ENCODE measurements around the gene AHNAK2. TPM values are rescaled to one million over a fixed set of nuclear protein-coding genes. Genes with fewer than 3 reads are reported as not detected.

Gene AHNAK2
- total and polyA plus RNA-seq, 2 donors from 2014 or later: 1.1 to 72.0 TPM

- no peaks in the 10 kb centered on the region for H3K9me3 ChIP-seq (ENCODE audit: control insufficient read depth in 2 of 3, insufficient read depth in 1 of 3, low read length in 3 of 3)
- H3K27ac ChIP-seq (ENCODE audit: low read depth in 2 of 2, low read length in 2 of 2): no peak overlapping the region
- DNase-seq: no peak
- H3K36me3 ChIP-seq (ENCODE audit: control insufficient read depth in 2 of 3, insufficient read depth in 3 of 3, low read length in 3 of 3): no peaks in the 10 kb centered on the region
- H3K4me1 ChIP-seq (ENCODE audit: control insufficient read depth in 2 of 3, insufficient read depth in 2 of 3, low read depth in 1 of 3, low read length in 3 of 3): peaks cover 0 to 2% (median 0%) of the 10 kb centered on the region in 3 donors
- no peak overlapping the region for H3K4me3 ChIP-seq (ENCODE audit: low read length in 3 of 3)
- no peaks in the 10 kb centered on the region for H3K27me3 ChIP-seq (ENCODE audit: control insufficient read depth, insufficient read depth, low read length)
- no peak for FAIRE-seq
- H3K9ac ChIP-seq (ENCODE audit: low read length in 3 of 3): no peak overlapping the region
- no peak for TF ChIP-seq CTCF (IDR thresholded peaks at IDR 0.05; ENCODE audit: borderline replicate concordance, extremely low read depth, insufficient read depth)
- intact Hi-C loops (cut with DNase I): no loop called here
Measured at GRCh38 chr14:104936361-104937155, 41.6 kb downstream of the AHNAK2 start.

- H3K4me3 ChIP-seq (ENCODE audit: low read length in 3 of 3): no peak overlapping the region
- intact Hi-C loops (cut with DNase I): no loop called here
- no peaks in the 10 kb centered on the region for H3K9me3 ChIP-seq (ENCODE audit: control insufficient read depth in 2 of 3, insufficient read depth in 1 of 3, low read length in 3 of 3)
- H3K27ac ChIP-seq (ENCODE audit: low read depth in 2 of 2, low read length in 2 of 2): no peak overlapping the region
- FAIRE-seq (no peak), DNase-seq (no peak)
- no peak for TF ChIP-seq CTCF (IDR thresholded peaks at IDR 0.05; ENCODE audit: borderline replicate concordance, extremely low read depth, insufficient read depth)
- H3K27me3 ChIP-seq (ENCODE audit: control insufficient read depth, insufficient read depth, low read length): no peaks in the 10 kb centered on the region
- peaks cover 0 to 2% (median 0%) of the 10 kb centered on the region in 3 donors for H3K4me1 ChIP-seq (ENCODE audit: control insufficient read depth in 2 of 3, insufficient read depth in 2 of 3, low read depth in 1 of 3, low read length in 3 of 3)
- no peak overlapping the region for H3K9ac ChIP-seq (ENCODE audit: low read length in 3 of 3)
- no peaks in the 10 kb centered on the region for H3K36me3 ChIP-seq (ENCODE audit: control insufficient read depth in 2 of 3, insufficient read depth in 3 of 3, low read length in 3 of 3)
Measured at GRCh38 chr14:104935955-104936354, 42.2 kb downstream of the AHNAK2 start.

GRCh38 chr14:104935026-104935650, 43.0 kb downstream of the AHNAK2 start:
- intact Hi-C loops (cut with DNase I): no loop called here
- FAIRE-seq (no peak), DNase-seq (peak in 1 of 5 donors; percentile 26)
- no peak for TF ChIP-seq CTCF (IDR thresholded peaks at IDR 0.05; ENCODE audit: borderline replicate concordance, extremely low read depth, insufficient read depth)
- Histone ChIP-seq H3K27me3 (ENCODE audit: control insufficient read depth, insufficient read depth, low read length) (no peaks in the 10 kb centered on the region), H3K36me3 (ENCODE audit: control insufficient read depth in 2 of 3, insufficient read depth in 3 of 3, low read length in 3 of 3) (no peaks in the 10 kb centered on the region), H3K9me3 (ENCODE audit: control insufficient read depth in 2 of 3, insufficient read depth in 1 of 3, low read length in 3 of 3) (no peaks in the 10 kb centered on the region), H3K27ac (ENCODE audit: low read depth in 2 of 2, low read length in 2 of 2) (no peak overlapping the region), H3K4me3 (ENCODE audit: low read length in 3 of 3) (no peak overlapping the region), H3K9ac (ENCODE audit: low read length in 3 of 3) (no peak overlapping the region), H3K4me1 (ENCODE audit: control insufficient read depth in 2 of 3, insufficient read depth in 2 of 3, low read depth in 1 of 3, low read length in 3 of 3) (peaks cover 0 to 2% (median 0%) of the 10 kb centered on the region in 3 donors)
